IMR-90 (cell line): ENCODE measurements around the gene FAF1. TPM values are rescaled to one million over a fixed set of nuclear protein-coding genes. Genes with fewer than 3 reads are reported as not detected.

Experiments used
- ATAC-seq: fragments of 200-7000 bp; cut with Tn5 transposase; 2 replicates; pipeline ENCODE4 v1.9.1; 2020; ENCODE audit warnings: low read depth, mild to moderate bottlenecking, moderate library complexity
- BruUV-seq: library from RNA; stranded (reverse); fragments of 400-500 nt; replicated peaks from 2 replicates; lab custom pipeline; 2021; lab: Mats Ljungman, UMichigan
- CTCF ChIA-PET: fragments of 300-600 bp; formaldehyde crosslinking; extraction: SDS; loops from one replicate; lab custom pipeline; 2021; ENCODE audit warnings: antibody characterized with exemption; lab: Yijun Ruan, JAX
- POLR2A ChIA-PET: fragments of 300-600 bp; sonication (Branson Sonifier 250); formaldehyde crosslinking; loops from one replicate; lab custom pipeline; 2022; ENCODE audit warnings: antibody characterized with exemption; ENCODE audit not compliant: unreplicated experiment; lab: Charles Lee
- DNase-seq: peaks from one replicate; pipeline ENCODE4 v3.0.0; 2013
- H2AFZ ChIP-seq: replicated peaks from 2 replicates; pipeline ENCODE3; 2013; ENCODE audit warnings: low read length, mild to moderate bottlenecking; ENCODE audit not compliant: poor library complexity
- H2AK5ac ChIP-seq: 2 replicates; pipeline ENCODE4 v1.6.1; 2013; ENCODE audit warnings: low read depth, low read length, inconsistent platforms
- H2AK9ac ChIP-seq: replicated peaks from 2 replicates; pipeline ENCODE3; 2013; ENCODE audit warnings: mild to moderate bottlenecking, low read depth, low read length, moderate library complexity; ENCODE audit not compliant: poor library complexity
- H2BK120ac ChIP-seq: 2 replicates; pipeline ENCODE4 v1.6.1; 2013; ENCODE audit warnings: low read depth, low read length, inconsistent platforms
- H2BK15ac ChIP-seq: 3 replicates; pipeline ENCODE4 v1.6.1; 2013; ENCODE audit warnings: low read depth, low read length, inconsistent platforms
- H2BK20ac ChIP-seq: 2 replicates; pipeline ENCODE4 v1.6.1; 2013; ENCODE audit warnings: low read depth, mild to moderate bottlenecking, inconsistent platforms, low read length, moderate library complexity
- H2BK5ac ChIP-seq: 2 replicates; pipeline ENCODE4 v1.6.1; 2013; ENCODE audit warnings: mild to moderate bottlenecking, low read depth, low read length, inconsistent platforms; ENCODE audit not compliant: poor library complexity, severe bottlenecking
- H3K14ac ChIP-seq: replicated peaks from 2 replicates; pipeline ENCODE4 v1.6.1; 2013; ENCODE audit warnings: low read depth, low read length, inconsistent platforms
- H3K18ac ChIP-seq: 2 replicates; pipeline ENCODE4 v1.6.1; 2013; ENCODE audit warnings: low read depth, low read length, control low read depth
- H3K23ac ChIP-seq: 2 replicates; pipeline ENCODE4 v1.6.1; 2013; ENCODE audit warnings: low read depth, low read length, inconsistent platforms
- H3K27ac ChIP-seq: 2 replicates; pipeline ENCODE4 v1.5.1; 2013; ENCODE audit warnings: mild to moderate bottlenecking, control low read depth, low read length; ENCODE audit not compliant: insufficient read depth
- H3K27me3 ChIP-seq: 2 replicates; pipeline ENCODE4 v1.6.1; 2013; ENCODE audit warnings: low read length; ENCODE audit not compliant: control insufficient read depth, insufficient read depth
- H3K36me3 ChIP-seq: 2 replicates; pipeline ENCODE4 v1.6.1; 2013; ENCODE audit warnings: low read length, mixed read lengths; ENCODE audit not compliant: control insufficient read depth, insufficient read depth
- H3K4ac ChIP-seq: 2 replicates; pipeline ENCODE4 v1.6.1; 2013; ENCODE audit warnings: low read depth, low read length, inconsistent platforms
- H3K4me1 ChIP-seq: 2 replicates; pipeline ENCODE4 v1.6.1; 2013; ENCODE audit warnings: low read length, mixed read lengths; ENCODE audit not compliant: control insufficient read depth, insufficient read depth
- H3K4me2 ChIP-seq: 2 replicates; pipeline ENCODE4 v1.6.1; 2013; ENCODE audit warnings: low read depth, mild to moderate bottlenecking, control low read depth, low read length, moderate library complexity
- H3K4me3 ChIP-seq: 2 replicates; pipeline ENCODE4 v1.5.1; 2013; ENCODE audit warnings: low read depth, mild to moderate bottlenecking, control low read depth, low read length, moderate library complexity; ENCODE audit not compliant: insufficient read depth
- H3K56ac ChIP-seq: 2 replicates; pipeline ENCODE4 v1.6.1; 2013; ENCODE audit warnings: low read length, inconsistent platforms; ENCODE audit not compliant: insufficient read depth; ENCODE audit errors: extremely low read depth
- H3K79me1 ChIP-seq, 2 experiments: 2 replicates each; pipeline ENCODE4 v1.6.1; 2013; ENCODE audit warnings: low read length in 2 of 2, inconsistent platforms in 1 of 2, low read depth in 1 of 2
- H3K9ac ChIP-seq: 2 replicates; pipeline ENCODE4 v1.6.1; 2013; ENCODE audit warnings: low read depth, low read length, control low read depth
- H3K9me1 ChIP-seq: 2 replicates; pipeline ENCODE4 v1.6.1; 2013; ENCODE audit warnings: low read length, inconsistent platforms; ENCODE audit not compliant: insufficient read depth
- H3K9me3 ChIP-seq: 2 replicates; pipeline ENCODE4 v1.6.1; 2013; ENCODE audit warnings: low read length; ENCODE audit not compliant: control insufficient read depth, insufficient read depth
- H4K20me1 ChIP-seq: 2 replicates; pipeline ENCODE4 v1.6.1; 2013; ENCODE audit warnings: low read length, inconsistent platforms; ENCODE audit not compliant: insufficient read depth
- H4K5ac ChIP-seq: 2 replicates; pipeline ENCODE4 v1.6.1; 2013; ENCODE audit warnings: mild to moderate bottlenecking, low read depth, low read length, control low read depth
- H4K8ac ChIP-seq, 2 experiments: 2 replicates each; pipeline ENCODE4 v1.6.1; 2013; ENCODE audit warnings: low read depth in 2 of 2, low read length in 2 of 2, control low read depth in 1 of 2, inconsistent platforms in 1 of 2
- H4K91ac ChIP-seq: 2 replicates; pipeline ENCODE4 v1.6.1; 2013; ENCODE audit warnings: low read depth, low read length, inconsistent platforms; ENCODE audit not compliant: insufficient read depth
- BHLHE40 ChIP-seq: fragments of 150-350 bp; IDR thresholded peaks from 2 replicates; pipeline ENCODE4 v1.6.1; 2016; ENCODE audit warnings: mild to moderate bottlenecking, low read depth, low read length
- CEBPB ChIP-seq: IDR thresholded peaks from 2 replicates; pipeline ENCODE4 v1.6.1; 2012; ENCODE audit warnings: low read depth, low read length, improper control_type of control experiment
- CHD1 ChIP-seq: IDR thresholded peaks from 2 replicates; pipeline ENCODE4 v1.6.1; 2012; ENCODE audit warnings: low read depth, low read length, improper control_type of control experiment
- CTCF ChIP-seq: conservative IDR thresholded peaks from 2 replicates; pipeline ENCODE4 v1.5.1; 2012; ENCODE audit warnings: mild to moderate bottlenecking, low read depth, low read length, improper control_type of control experiment
- ELK1 ChIP-seq: fragments of 150-350 bp; IDR thresholded peaks from 2 replicates; pipeline ENCODE4 v1.6.1; 2016; ENCODE audit warnings: low read depth, mild to moderate bottlenecking, low read length, moderate library complexity, borderline replicate concordance
- FOS ChIP-seq: fragments of 150-350 bp; IDR thresholded peaks from 2 replicates; pipeline ENCODE4 v1.6.1; 2016; ENCODE audit warnings: low read depth, low read length
- MAFK ChIP-seq: IDR thresholded peaks from 2 replicates; pipeline ENCODE4 v1.6.1; 2012; ENCODE audit warnings: low read depth, low read length, improper control_type of control experiment
- MAZ ChIP-seq: IDR thresholded peaks from 2 replicates; pipeline ENCODE4 v1.6.1; 2012; ENCODE audit warnings: low read depth, mild to moderate bottlenecking, low read length, improper control_type of control experiment, moderate library complexity, borderline replicate concordance
- MXI1 ChIP-seq: IDR thresholded peaks from 2 replicates; pipeline ENCODE4 v1.6.1; 2012; ENCODE audit warnings: low read depth, mild to moderate bottlenecking, low read length, moderate library complexity, borderline replicate concordance
- NFE2L2 ChIP-seq: fragments of 150-350 bp; IDR thresholded peaks from 2 replicates; pipeline ENCODE4 v1.6.1; 2016; ENCODE audit warnings: low read depth, mild to moderate bottlenecking, low read length
- POLR2A ChIP-seq: IDR thresholded peaks from 2 replicates; pipeline ENCODE4 v1.6.1; 2012; ENCODE audit warnings: mild to moderate bottlenecking, low read depth, low read length
- RAD21 ChIP-seq: IDR thresholded peaks from 2 replicates; pipeline ENCODE4 v1.6.1; 2012; ENCODE audit warnings: low read length, improper control_type of control experiment
- RCOR1 ChIP-seq: IDR thresholded peaks from 2 replicates; pipeline ENCODE4 v1.6.1; 2012; ENCODE audit warnings: mild to moderate bottlenecking, low read length, improper control_type of control experiment; ENCODE audit not compliant: insufficient replicate concordance
- RFX5 ChIP-seq: IDR thresholded peaks from 2 replicates; pipeline ENCODE4 v1.8.0; 2012; ENCODE audit warnings: low read depth, mild to moderate bottlenecking, low read length, moderate library complexity
- SMC3 ChIP-seq: fragments of 150-350 bp; IDR thresholded peaks from 2 replicates; pipeline ENCODE4 v1.6.1; 2016; ENCODE audit warnings: low read depth, mild to moderate bottlenecking, antibody characterized with exemption, low read length, moderate library complexity
- USF2 ChIP-seq: fragments of 150-350 bp; IDR thresholded peaks from 2 replicates; pipeline ENCODE4 v1.6.1; 2017; ENCODE audit warnings: mild to moderate bottlenecking, antibody characterized with exemption, low read length, low read depth
- WGBS, 2 experiments: methylation state at CpG; one replicate each; pipeline versions ENCODE4 v1.1.5 to v1.1.7; 2013; ENCODE audit warnings: missing lambda C conversion rate in 2 of 2; ENCODE audit not compliant: insufficient read length in 1 of 2; ENCODE audit errors: extremely low coverage in 2 of 2; 5-methylcytosine and 5-hydroxymethylcytosine counted together
- dilution Hi-C: fragments of 300-500 bp; cut with HindIII; formaldehyde crosslinking; loops from one replicate; pipeline ENCODE4 v1.14.3; 2018; ENCODE audit warnings: low sequenced_read_pairs; ENCODE audit not compliant: unreplicated experiment
- in situ Hi-C: fragments of 300-500 bp; cut with MboI; formaldehyde crosslinking; loops from 3 replicates; pipeline ENCODE4 v1.14.3; 2019; ENCODE audit warnings: low sequenced_read_pairs, inconsistent platforms, mixed read lengths
- intact Hi-C: fragments of 100-400 bp; cut with micrococcal nuclease; formaldehyde crosslinking; loops from 2 replicates; pipeline ENCODE4 v1.10.0; 2022
- polyA plus RNA-seq, 3 experiments: library from polyadenylated mRNA; depleted of rRNA; stranded (reverse); fragments of >200 nt; gene quantifications; 2 replicates each; pipeline ENCODE4 v1.2.3, GENCODE V29; 2012; ENCODE audit warnings: low replicate concordance in 1 of 3
- total RNA-seq: library from RNA; depleted of rRNA; stranded (reverse); fragments of >200 nt; gene quantifications from 2 replicates; pipeline ENCODE4 v1.2.3, GENCODE V29; 2012

Gene FAF1
- total and polyA plus RNA-seq, 2 of the 4 experiments (the other 2 are of a cell fraction) = 18.8 to 72.9 TPM

- no peaks in the 10 kb centered on the region for H3K36me3 ChIP-seq
- no peak overlapping the region for H4K91ac ChIP-seq
- H2BK20ac ChIP-seq = no peak overlapping the region
- no peak overlapping the region for H2AFZ ChIP-seq
- H3K79me1 ChIP-seq = no peaks in the 10 kb centered on the region
- BruUV-seq = no TSS peak
- ATAC-seq (no peak), DNase-seq (no peak)
- dilution Hi-C loops (no loop called here), intact Hi-C loops (no loop called here), in situ Hi-C loops (no loop called here)
- no peak overlapping the region for H2BK5ac ChIP-seq
- POLR2A ChIA-PET = no interaction called here
- H3K27ac ChIP-seq = no peak overlapping the region
- 80% methylated on average over 1 of the region's 7 CpGs; no CpG with 5 or more reads in 1 of the 2 experiments for WGBS, 2 experiments
- CTCF ChIA-PET = no interaction called here
- H3K4me1 ChIP-seq = no peaks in the 10 kb centered on the region
- no peak overlapping the region for H2AK9ac ChIP-seq
- H3K9ac ChIP-seq = no peak overlapping the region
- no peak overlapping the region for H3K18ac ChIP-seq
- H2BK120ac ChIP-seq = no peak overlapping the region
- H3K4me2 ChIP-seq = no peak overlapping the region
- H3K4ac ChIP-seq = no peak overlapping the region
- no peak overlapping the region for H4K8ac ChIP-seq
- H3K4me3 ChIP-seq = no peak overlapping the region
- no peak overlapping the region for H3K56ac ChIP-seq
- H3K14ac ChIP-seq = no peak overlapping the region
- no peaks in the 10 kb centered on the region for H3K9me3 ChIP-seq
- no peak for TF ChIP-seq POLR2A
- TF ChIP-seq CHD1 = no peak
- TF ChIP-seq MAZ = no peak
- no peak for TF ChIP-seq USF2
- no peak for TF ChIP-seq ELK1
- TF ChIP-seq SMC3 = no peak
- no peak for TF ChIP-seq RCOR1
- TF ChIP-seq NFE2L2 = no peak
- no peak for TF ChIP-seq BHLHE40
- TF ChIP-seq RFX5 = no peak
- no peak for TF ChIP-seq RAD21
- no peak for TF ChIP-seq CEBPB
- no peak for TF ChIP-seq MXI1
- TF ChIP-seq MAFK = no peak
- no peak for TF ChIP-seq FOS
- TF ChIP-seq CTCF = no peak
- H3K27me3 ChIP-seq = no peaks in the 10 kb centered on the region
- H3K9me1 ChIP-seq = no peaks in the 10 kb centered on the region; the same call in 1 of the 2 replicates
- no peak overlapping the region for H2BK15ac ChIP-seq
- H4K5ac ChIP-seq = no peak overlapping the region
- H2AK5ac ChIP-seq = no peak overlapping the region
- H4K20me1 ChIP-seq = no peaks in the 10 kb centered on the region
- no peak overlapping the region for H3K23ac ChIP-seq
Observed at GRCh38 chr1:50453266-50453665, 506.8 kb downstream of the FAF1 start.
